ENCODE results near the gene CRIP3. TPM values are rescaled to one million over a fixed set of nuclear protein-coding genes. Genes with fewer than 3 reads are reported as not detected.

The CRIP3 gene
- total and polyA plus RNA-seq, 2 of the 13 experiments (the other 11 are each of a cell fraction or from before 2014, with no cell fraction given): 6.3 to 9.3 TPM

GRCh38 chr6:43277306-43277642, 31.4 kb downstream of the CRIP3 start (continued):
- TF ChIP-seq IKZF4 (CRISPR knock-in tag; IDR thresholded peaks at IDR 0.05; ENCODE audit: borderline replicate concordance, low read depth, not compliant biosample characterization) (no peak), BRCA1 (CRISPR knock-in tag; IDR thresholded peaks at IDR 0.05) (no peak), ZNF878 (CRISPR knock-in tag; IDR thresholded peaks at IDR 0.05) (no peak), ZNF441 (CRISPR knock-in tag; IDR thresholded peaks at IDR 0.05; ENCODE audit: borderline replicate concordance) (no peak), ARID4A (CRISPR knock-in tag; IDR thresholded peaks at IDR 0.05; ENCODE audit: borderline replicate concordance) (no peak), ZNF3 (CRISPR knock-in tag; IDR thresholded peaks at IDR 0.05) (no peak), CENPT (CRISPR knock-in tag; IDR thresholded peaks at IDR 0.05; ENCODE audit: low read depth) (no peak), ZNF605 (CRISPR knock-in tag; IDR thresholded peaks at IDR 0.05) (no peak), SNAI1 (CRISPR knock-in tag; IDR thresholded peaks at IDR 0.05; ENCODE audit: borderline replicate concordance) (0 out of 2 replicates have a peak, but pooled peaks have one; percentile 76), ZSCAN22 (CRISPR knock-in tag; IDR thresholded peaks at IDR 0.05) (no peak), SALL2 (CRISPR knock-in tag; IDR thresholded peaks at IDR 0.05) (peak; percentile 66; the same call in 1 of the 2 replicates), MEIS2 (CRISPR knock-in tag; IDR thresholded peaks at IDR 0.05) (no peak), ZNF589 (CRISPR knock-in tag; conservative IDR thresholded peaks at IDR 0.05) (no peak), REL (CRISPR knock-in tag; conservative IDR thresholded peaks at IDR 0.05) (no peak), ZNF580 (CRISPR knock-in tag; IDR thresholded peaks at IDR 0.05; ENCODE audit: borderline replicate concordance, low read depth) (no peak), PRDM15 (CRISPR knock-in tag; IDR thresholded peaks at IDR 0.05) (no peak), RNF219 (CRISPR knock-in tag; IDR thresholded peaks at IDR 0.05) (no peak), ZNF264 (CRISPR knock-in tag; IDR thresholded peaks at IDR 0.05) (0 out of 2 replicates have a peak, but pooled peaks have one; percentile 27), SRSF9 (IDR thresholded peaks at IDR 0.05; ENCODE audit: borderline replicate concordance, insufficient read depth, low read depth, low read length, poor library complexity, severe bottlenecking) (no peak), ZNF383 (CRISPR knock-in tag; IDR thresholded peaks at IDR 0.05; ENCODE audit: borderline replicate concordance) (no peak), ZC3H13 (CRISPR knock-in tag; IDR thresholded peaks at IDR 0.05) (0 out of 2 replicates have a peak, but pooled peaks have one; percentile 15)
